Measurements from ENCODE around the gene PLA1A.
A peak's percentile ranks its signal among the peaks of the same experiment; 100 is the strongest.

PLA1A gene

DNA sequence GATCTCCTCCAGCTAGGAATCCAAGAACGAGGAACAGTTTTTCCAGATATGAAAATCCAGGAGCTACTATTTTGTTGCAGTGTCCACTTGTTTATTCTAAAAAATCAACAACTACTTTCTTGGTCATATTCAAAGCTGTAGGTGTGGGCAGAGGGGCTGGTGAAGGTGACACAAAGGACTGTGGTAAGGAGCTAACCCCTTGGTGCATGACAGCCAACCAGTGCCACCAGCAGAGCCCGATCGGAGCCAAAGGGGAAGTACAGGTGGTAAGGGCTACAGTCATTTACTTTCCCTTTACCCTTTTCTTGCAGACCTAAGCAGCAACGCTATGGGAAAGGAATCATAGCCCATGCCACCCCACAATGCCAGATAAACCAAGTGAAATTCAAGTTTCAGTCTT, 30.7 kb downstream of the PLA1A start (continued):
- TF ChIP-seq, protein P1, sequence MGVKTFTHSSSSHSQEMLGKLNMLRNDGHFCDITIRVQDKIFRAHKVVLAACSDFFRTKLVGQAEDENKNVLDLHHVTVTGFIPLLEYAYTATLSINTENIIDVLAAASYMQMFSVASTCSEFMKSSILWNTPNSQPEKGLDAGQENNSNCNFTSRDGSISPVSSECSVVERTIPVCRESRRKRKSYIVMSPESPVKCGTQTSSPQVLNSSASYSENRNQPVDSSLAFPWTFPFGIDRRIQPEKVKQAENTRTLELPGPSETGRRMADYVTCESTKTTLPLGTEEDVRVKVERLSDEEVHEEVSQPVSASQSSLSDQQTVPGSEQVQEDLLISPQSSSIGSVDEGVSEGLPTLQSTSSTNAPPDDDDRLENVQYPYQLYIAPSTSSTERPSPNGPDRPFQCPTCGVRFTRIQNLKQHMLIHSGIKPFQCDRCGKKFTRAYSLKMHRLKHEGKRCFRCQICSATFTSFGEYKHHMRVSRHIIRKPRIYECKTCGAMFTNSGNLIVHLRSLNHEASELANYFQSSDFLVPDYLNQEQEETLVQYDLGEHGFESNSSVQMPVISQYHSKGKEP (tag by site-specific recombination; IDR thresholded peaks at IDR 0.05), result no peak
- no peak for TF ChIP-seq KLF16 (tag by site-specific recombination; IDR thresholded peaks at IDR 0.05)
- TF ChIP-seq, protein P2, sequence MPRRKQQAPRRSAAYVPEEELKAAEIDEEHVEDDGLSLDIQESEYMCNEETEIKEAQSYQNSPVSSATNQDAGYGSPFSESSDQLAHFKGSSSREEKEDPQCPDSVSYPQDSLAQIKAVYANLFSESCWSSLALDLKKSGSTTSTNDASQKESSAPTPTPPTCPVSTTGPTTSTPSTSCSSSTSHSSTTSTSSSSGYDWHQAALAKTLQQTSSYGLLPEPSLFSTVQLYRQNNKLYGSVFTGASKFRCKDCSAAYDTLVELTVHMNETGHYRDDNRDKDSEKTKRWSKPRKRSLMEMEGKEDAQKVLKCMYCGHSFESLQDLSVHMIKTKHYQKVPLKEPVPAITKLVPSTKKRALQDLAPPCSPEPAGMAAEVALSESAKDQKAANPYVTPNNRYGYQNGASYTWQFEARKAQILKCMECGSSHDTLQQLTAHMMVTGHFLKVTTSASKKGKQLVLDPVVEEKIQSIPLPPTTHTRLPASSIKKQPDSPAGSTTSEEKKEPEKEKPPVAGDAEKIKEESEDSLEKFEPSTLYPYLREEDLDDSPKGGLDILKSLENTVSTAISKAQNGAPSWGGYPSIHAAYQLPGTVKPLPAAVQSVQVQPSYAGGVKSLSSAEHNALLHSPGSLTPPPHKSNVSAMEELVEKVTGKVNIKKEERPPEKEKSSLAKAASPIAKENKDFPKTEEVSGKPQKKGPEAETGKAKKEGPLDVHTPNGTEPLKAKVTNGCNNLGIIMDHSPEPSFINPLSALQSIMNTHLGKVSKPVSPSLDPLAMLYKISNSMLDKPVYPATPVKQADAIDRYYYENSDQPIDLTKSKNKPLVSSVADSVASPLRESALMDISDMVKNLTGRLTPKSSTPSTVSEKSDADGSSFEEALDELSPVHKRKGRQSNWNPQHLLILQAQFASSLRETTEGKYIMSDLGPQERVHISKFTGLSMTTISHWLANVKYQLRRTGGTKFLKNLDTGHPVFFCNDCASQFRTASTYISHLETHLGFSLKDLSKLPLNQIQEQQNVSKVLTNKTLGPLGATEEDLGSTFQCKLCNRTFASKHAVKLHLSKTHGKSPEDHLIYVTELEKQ (tag by site-specific recombination; IDR thresholded peaks at IDR 0.05; ENCODE audit: borderline replicate concordance), result no peak

DNA sequence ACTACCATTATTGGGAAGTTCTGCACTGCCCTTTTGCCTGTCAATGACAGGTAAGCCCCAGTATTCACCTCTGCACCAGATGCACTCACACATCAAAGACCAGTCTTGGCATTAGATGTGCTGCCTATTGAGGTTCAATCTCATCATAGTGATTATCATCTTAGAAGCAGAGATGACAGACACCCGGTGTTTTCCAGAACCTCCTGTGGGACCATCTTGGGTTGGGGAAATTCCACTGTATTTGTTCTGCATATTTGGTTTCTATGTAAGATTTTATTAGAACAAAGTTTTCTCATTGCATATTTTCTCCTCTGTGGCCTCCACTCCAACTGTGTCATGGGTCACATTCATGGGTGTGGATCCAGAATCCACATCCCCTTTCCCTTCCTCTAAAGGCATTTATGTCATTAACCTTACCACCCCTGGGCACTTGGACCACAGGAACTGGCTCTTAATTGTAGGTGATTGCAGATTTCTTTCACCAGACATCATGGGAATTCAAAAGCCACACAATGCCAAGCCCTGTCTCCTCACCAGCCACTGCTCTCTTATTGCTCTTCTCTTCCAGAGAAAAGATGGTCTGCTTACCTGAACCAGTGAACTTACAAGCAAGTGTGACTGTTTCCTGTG, 31.2 kb downstream of the PLA1A start:
- no peaks in the 10 kb centered on the region for H3K9me3 ChIP-seq (ENCODE audit: control insufficient read depth, insufficient read depth, low read depth, low read length)
- TF ChIP-seq ZFHX2 (tag by site-specific recombination; conservative IDR thresholded peaks at IDR 0.05), result no peak
- no peak for TF ChIP-seq KLF16 (tag by site-specific recombination; IDR thresholded peaks at IDR 0.05)
- no peak for TF ChIP-seq ZFP37 (tag by site-specific recombination; IDR thresholded peaks at IDR 0.05)
- no peak for TF ChIP-seq ZNF585B (tag by site-specific recombination; IDR thresholded peaks at IDR 0.05)
- TF ChIP-seq TCF7L2 (IDR thresholded peaks at IDR 0.05; ENCODE audit: borderline replicate concordance, low read depth, low read length), result no peak
- no peak for TF ChIP-seq SCRT1 (tag by site-specific recombination; IDR thresholded peaks at IDR 0.05; ENCODE audit: borderline replicate concordance)
- TF ChIP-seq ZNF184 (tag by site-specific recombination; IDR thresholded peaks at IDR 0.05), result no peak
- no peak for TF ChIP-seq ZNF121 (tag by site-specific recombination; IDR thresholded peaks at IDR 0.05)
- TF ChIP-seq ZNF202 (tag by site-specific recombination; IDR thresholded peaks at IDR 0.05; ENCODE audit: borderline replicate concordance), result no peak
- no peaks in the 10 kb centered on the region for H3K36me3 ChIP-seq (ENCODE audit: control insufficient read depth in 2 of 2, insufficient read depth in 1 of 2, low read length in 2 of 2)
- H3K4me3 ChIP-seq (ENCODE audit: low read depth, low read length), result no peak overlapping the region
- ChIA-PET CTCF (no interaction called here), POLR2A (no interaction called here)
- H3K27ac ChIP-seq (ENCODE audit: extremely low read depth, low read depth, low read length), result no peak overlapping the region
- H3K4me1 ChIP-seq (ENCODE audit: control insufficient read depth, insufficient read depth, low read length), result no peaks in the 10 kb centered on the region

DNA sequence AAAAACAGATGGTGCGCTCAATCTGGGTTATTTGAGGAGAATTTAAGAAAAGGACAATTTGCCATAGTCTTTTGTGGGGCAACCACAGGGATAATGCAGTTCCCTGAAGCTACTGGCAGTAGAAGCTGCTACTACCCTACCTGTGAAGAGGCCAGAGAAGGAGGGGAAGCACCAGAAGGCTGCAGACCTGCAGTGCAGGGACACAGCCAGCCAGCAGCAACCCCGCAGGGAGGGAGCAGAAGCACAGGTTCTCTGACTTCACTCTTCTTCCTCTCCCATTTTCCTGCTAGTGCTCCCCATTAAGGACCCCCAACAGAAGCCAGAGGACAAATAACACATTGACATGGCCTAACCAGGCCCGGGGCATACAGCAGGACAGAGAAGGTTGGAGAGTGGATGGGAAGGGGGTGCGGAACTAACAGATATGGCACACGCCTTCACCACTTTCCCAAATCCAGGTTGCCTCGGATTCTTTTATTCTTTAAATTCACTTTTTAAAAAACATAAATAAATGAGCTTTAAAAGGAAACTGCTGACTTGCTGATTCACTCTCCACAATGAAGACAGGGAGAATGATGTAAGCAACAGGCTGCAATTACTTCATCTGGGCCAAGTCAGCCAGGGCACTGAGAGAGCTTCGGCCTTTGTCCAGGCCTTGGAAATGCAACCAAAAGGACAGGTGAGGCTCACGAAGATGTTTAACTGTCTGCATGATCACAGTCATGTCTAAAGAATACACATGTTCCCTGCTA, 32.6 kb downstream of the PLA1A start:
- no peaks in the 10 kb centered on the region for H3K36me3 ChIP-seq (ENCODE audit: control insufficient read depth in 2 of 2, insufficient read depth in 1 of 2, low read length in 2 of 2)
- no peak overlapping the region for H3K4me3 ChIP-seq (ENCODE audit: low read depth, low read length)
- no peak overlapping the region for H3K27ac ChIP-seq (ENCODE audit: extremely low read depth, low read depth, low read length)
- H3K4me1 ChIP-seq (ENCODE audit: control insufficient read depth, insufficient read depth, low read length), result no peaks in the 10 kb centered on the region
- H3K9me3 ChIP-seq (ENCODE audit: control insufficient read depth, insufficient read depth, low read depth, low read length), result no peaks in the 10 kb centered on the region
- POLR2A ChIA-PET, result no interaction called here
- CTCF ChIA-PET, result no interaction called here
- TF ChIP-seq, protein P3, sequence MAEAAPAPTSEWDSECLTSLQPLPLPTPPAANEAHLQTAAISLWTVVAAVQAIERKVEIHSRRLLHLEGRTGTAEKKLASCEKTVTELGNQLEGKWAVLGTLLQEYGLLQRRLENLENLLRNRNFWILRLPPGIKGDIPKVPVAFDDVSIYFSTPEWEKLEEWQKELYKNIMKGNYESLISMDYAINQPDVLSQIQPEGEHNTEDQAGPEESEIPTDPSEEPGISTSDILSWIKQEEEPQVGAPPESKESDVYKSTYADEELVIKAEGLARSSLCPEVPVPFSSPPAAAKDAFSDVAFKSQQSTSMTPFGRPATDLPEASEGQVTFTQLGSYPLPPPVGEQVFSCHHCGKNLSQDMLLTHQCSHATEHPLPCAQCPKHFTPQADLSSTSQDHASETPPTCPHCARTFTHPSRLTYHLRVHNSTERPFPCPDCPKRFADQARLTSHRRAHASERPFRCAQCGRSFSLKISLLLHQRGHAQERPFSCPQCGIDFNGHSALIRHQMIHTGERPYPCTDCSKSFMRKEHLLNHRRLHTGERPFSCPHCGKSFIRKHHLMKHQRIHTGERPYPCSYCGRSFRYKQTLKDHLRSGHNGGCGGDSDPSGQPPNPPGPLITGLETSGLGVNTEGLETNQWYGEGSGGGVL (tag by site-specific recombination; IDR thresholded peaks at IDR 0.05), result no peak
- TF ChIP-seq, protein P4, sequence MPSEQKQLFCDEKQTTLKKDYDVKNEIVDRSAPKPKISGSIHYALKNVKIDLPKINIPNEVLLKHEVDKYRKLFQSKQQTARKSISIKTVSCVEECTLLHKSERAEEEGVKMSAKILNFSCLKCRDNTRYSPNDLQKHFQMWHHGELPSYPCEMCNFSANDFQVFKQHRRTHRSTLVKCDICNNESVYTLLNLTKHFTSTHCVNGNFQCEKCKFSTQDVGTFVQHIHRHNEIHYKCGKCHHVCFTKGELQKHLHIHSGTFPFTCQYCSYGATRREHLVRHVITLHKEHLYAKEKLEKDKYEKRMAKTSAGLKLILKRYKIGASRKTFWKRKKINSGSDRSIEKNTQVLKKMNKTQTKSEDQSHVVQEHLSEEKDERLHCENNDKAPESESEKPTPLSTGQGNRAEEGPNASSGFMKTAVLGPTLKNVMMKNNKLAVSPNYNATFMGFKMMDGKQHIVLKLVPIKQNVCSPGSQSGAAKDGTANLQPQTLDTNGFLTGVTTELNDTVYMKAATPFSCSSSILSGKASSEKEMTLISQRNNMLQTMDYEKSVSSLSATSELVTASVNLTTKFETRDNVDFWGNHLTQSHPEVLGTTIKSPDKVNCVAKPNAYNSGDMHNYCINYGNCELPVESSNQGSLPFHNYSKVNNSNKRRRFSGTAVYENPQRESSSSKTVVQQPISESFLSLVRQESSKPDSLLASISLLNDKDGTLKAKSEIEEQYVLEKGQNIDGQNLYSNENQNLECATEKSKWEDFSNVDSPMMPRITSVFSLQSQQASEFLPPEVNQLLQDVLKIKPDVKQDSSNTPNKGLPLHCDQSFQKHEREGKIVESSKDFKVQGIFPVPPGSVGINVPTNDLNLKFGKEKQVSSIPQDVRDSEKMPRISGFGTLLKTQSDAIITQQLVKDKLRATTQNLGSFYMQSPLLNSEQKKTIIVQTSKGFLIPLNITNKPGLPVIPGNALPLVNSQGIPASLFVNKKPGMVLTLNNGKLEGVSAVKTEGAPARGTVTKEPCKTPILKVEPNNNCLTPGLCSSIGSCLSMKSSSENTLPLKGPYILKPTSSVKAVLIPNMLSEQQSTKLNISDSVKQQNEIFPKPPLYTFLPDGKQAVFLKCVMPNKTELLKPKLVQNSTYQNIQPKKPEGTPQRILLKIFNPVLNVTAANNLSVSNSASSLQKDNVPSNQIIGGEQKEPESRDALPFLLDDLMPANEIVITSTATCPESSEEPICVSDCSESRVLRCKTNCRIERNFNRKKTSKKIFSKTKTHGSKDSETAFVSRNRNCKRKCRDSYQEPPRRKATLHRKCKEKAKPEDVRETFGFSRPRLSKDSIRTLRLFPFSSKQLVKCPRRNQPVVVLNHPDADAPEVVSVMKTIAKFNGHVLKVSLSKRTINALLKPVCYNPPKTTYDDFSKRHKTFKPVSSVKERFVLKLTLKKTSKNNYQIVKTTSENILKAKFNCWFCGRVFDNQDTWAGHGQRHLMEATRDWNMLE (tag by site-specific recombination; conservative IDR thresholded peaks at IDR 0.05; ENCODE audit: low read depth), result peak; percentile 47
- TF ChIP-seq SCRT2 (tag by site-specific recombination; IDR thresholded peaks at IDR 0.05), result peak; percentile 86
- TF ChIP-seq, protein P5, sequence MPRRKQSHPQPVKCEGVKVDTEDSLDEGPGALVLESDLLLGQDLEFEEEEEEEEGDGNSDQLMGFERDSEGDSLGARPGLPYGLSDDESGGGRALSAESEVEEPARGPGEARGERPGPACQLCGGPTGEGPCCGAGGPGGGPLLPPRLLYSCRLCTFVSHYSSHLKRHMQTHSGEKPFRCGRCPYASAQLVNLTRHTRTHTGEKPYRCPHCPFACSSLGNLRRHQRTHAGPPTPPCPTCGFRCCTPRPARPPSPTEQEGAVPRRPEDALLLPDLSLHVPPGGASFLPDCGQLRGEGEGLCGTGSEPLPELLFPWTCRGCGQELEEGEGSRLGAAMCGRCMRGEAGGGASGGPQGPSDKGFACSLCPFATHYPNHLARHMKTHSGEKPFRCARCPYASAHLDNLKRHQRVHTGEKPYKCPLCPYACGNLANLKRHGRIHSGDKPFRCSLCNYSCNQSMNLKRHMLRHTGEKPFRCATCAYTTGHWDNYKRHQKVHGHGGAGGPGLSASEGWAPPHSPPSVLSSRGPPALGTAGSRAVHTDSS (tag by site-specific recombination; IDR thresholded peaks at IDR 0.05), result no peak
